DMS114 treated with DMSO at 0.1 percent for 48 hours (cell line): ENCODE measurements around the gene AASS.

Experiments used
- DNase-seq: peaks from one replicate; lab custom pipeline; 2025; ENCODE audit not compliant: unreplicated experiment; lab: John Stamatoyannopoulos, UW

The AASS gene

GRCh38 chr7:122123746-122124145, 20.3 kb downstream of the AASS start:
- no peak for DNase-seq

- DNase-seq = no peak
Measured at GRCh38 chr7:122118757-122119156, 25.3 kb downstream of the AASS start.

- no peak for DNase-seq
Measured at GRCh38 chr7:122103064-122103463, 41.0 kb downstream of the AASS start.

GRCh38 chr7:122100021-122100420, 44.0 kb downstream of the AASS start:
- DNase-seq = no peak

GRCh38 chr7:122095642-122096041, 48.4 kb downstream of the AASS start:
- DNase-seq = no peak

- no peak for DNase-seq
Measured at GRCh38 chr7:122094549-122094948, 49.5 kb downstream of the AASS start.

GRCh38 chr7:122092964-122093797, 50.9 kb downstream of the AASS start:
- DNase-seq = peak; percentile 20

- DNase-seq = no peak
Measured at GRCh38 chr7:122082670-122083069, 61.4 kb downstream of the AASS start.

GRCh38 chr7:122082160-122082559, 61.9 kb downstream of the AASS start:
- no peak for DNase-seq

GRCh38 chr7:122073635-122074034, 70.4 kb downstream of the AASS start:
- no peak for DNase-seq

- DNase-seq = no peak
Measured at GRCh38 chr7:122072924-122073599, 71.0 kb downstream of the AASS start.

- DNase-seq = no peak
Measured at GRCh38 chr7:122072272-122072671, 71.8 kb downstream of the AASS start.

GRCh38 chr7:122070834-122071233, 73.2 kb downstream of the AASS start:
- no peak for DNase-seq

GRCh38 chr7:122070062-122070461, 74.0 kb downstream of the AASS start:
- DNase-seq = no peak

- DNase-seq = no peak
Measured at GRCh38 chr7:122068999-122069398, 75.0 kb downstream of the AASS start.

- no peak for DNase-seq
Measured at GRCh38 chr7:122068046-122068445, 76.0 kb downstream of the AASS start.

- no peak for DNase-seq
Measured at GRCh38 chr7:122067077-122067476, 77.0 kb downstream of the AASS start.

- DNase-seq = no peak
Measured at GRCh38 chr7:122064971-122065370, 79.1 kb downstream of the AASS start.

- no peak for DNase-seq
Measured at GRCh38 chr7:122063146-122063545, 80.9 kb downstream of the AASS start.

- no peak for DNase-seq
Measured at GRCh38 chr7:122059542-122059941, 84.5 kb downstream of the AASS start.

GRCh38 chr7:122056977-122057376, 87.1 kb downstream of the AASS start:
- DNase-seq = no peak

GRCh38 chr7:122055073-122055472, 89.0 kb downstream of the AASS start:
- DNase-seq = no peak
